ENCODE results near the gene PSMG4. TPM values are rescaled to one million over a fixed set of nuclear protein-coding genes. Genes with fewer than 3 reads are reported as not detected.

The PSMG4 gene
- total RNA-seq, 1 experiment from 2014 or later: 27.0 TPM

- in situ Hi-C loops (cut with HindIII; ENCODE audit: low pct_unique_long_range_greater_than_20kb, low sequenced_read_pairs) (no loop called here), intact Hi-C loops (cut with micrococcal nuclease; ENCODE audit: unreplicated experiment) (no loop called here)
- no peak for TF ChIP-seq CTCF (IDR thresholded peaks at IDR 0.05)
- no peak for TF ChIP-seq POLR2AphosphoS5 (IDR thresholded peaks at IDR 0.05; ENCODE audit: low read depth, low read length)
- no peak for TF ChIP-seq SIN3A (IDR thresholded peaks at IDR 0.05; ENCODE audit: borderline replicate concordance, insufficient read depth, low read depth, low read length)
- no peak for TF ChIP-seq TCF7L2 (IDR thresholded peaks at IDR 0.05; ENCODE audit: low read depth, low read length)
- TF ChIP-seq, protein P1, sequence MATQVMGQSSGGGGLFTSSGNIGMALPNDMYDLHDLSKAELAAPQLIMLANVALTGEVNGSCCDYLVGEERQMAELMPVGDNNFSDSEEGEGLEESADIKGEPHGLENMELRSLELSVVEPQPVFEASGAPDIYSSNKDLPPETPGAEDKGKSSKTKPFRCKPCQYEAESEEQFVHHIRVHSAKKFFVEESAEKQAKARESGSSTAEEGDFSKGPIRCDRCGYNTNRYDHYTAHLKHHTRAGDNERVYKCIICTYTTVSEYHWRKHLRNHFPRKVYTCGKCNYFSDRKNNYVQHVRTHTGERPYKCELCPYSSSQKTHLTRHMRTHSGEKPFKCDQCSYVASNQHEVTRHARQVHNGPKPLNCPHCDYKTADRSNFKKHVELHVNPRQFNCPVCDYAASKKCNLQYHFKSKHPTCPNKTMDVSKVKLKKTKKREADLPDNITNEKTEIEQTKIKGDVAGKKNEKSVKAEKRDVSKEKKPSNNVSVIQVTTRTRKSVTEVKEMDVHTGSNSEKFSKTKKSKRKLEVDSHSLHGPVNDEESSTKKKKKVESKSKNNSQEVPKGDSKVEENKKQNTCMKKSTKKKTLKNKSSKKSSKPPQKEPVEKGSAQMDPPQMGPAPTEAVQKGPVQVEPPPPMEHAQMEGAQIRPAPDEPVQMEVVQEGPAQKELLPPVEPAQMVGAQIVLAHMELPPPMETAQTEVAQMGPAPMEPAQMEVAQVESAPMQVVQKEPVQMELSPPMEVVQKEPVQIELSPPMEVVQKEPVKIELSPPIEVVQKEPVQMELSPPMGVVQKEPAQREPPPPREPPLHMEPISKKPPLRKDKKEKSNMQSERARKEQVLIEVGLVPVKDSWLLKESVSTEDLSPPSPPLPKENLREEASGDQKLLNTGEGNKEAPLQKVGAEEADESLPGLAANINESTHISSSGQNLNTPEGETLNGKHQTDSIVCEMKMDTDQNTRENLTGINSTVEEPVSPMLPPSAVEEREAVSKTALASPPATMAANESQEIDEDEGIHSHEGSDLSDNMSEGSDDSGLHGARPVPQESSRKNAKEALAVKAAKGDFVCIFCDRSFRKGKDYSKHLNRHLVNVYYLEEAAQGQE (IDR thresholded peaks at IDR 0.05; ENCODE audit: insufficient read depth in 1 of 2, low read depth in 2 of 2, low read length in 1 of 2): no peak
- Histone ChIP-seq H3K36me3 (ENCODE audit: control insufficient read depth, insufficient read depth, low read length) (no peaks in the 10 kb centered on the region), H3K9me3 (ENCODE audit: control insufficient read depth, insufficient read depth, low read depth, low read length) (no peaks in the 10 kb centered on the region), H3K4me3 (ENCODE audit: low read depth in 2 of 2, low read length in 2 of 2) (no peak overlapping the region), H3K27me3 (ENCODE audit: control insufficient read depth, insufficient read depth, low read length) (no peaks in the 10 kb centered on the region), H3K4me1 (ENCODE audit: control insufficient read depth, insufficient read depth, low read length) (no peaks in the 10 kb centered on the region), H3K27ac (ENCODE audit: low read length) (no peak overlapping the region)
- BruUV-seq (replicated peaks): no TSS peak
- ATAC-seq: no peak
- CTCF ChIA-PET: no interaction called here
- DNase-seq (ENCODE audit: low read depth, low spot score): no peak
- POLR2A ChIA-PET: no interaction called here
These were observed 24.5 kb downstream of the PSMG4 start for GRCh38 chr6:3283241-3283640.

DNA sequence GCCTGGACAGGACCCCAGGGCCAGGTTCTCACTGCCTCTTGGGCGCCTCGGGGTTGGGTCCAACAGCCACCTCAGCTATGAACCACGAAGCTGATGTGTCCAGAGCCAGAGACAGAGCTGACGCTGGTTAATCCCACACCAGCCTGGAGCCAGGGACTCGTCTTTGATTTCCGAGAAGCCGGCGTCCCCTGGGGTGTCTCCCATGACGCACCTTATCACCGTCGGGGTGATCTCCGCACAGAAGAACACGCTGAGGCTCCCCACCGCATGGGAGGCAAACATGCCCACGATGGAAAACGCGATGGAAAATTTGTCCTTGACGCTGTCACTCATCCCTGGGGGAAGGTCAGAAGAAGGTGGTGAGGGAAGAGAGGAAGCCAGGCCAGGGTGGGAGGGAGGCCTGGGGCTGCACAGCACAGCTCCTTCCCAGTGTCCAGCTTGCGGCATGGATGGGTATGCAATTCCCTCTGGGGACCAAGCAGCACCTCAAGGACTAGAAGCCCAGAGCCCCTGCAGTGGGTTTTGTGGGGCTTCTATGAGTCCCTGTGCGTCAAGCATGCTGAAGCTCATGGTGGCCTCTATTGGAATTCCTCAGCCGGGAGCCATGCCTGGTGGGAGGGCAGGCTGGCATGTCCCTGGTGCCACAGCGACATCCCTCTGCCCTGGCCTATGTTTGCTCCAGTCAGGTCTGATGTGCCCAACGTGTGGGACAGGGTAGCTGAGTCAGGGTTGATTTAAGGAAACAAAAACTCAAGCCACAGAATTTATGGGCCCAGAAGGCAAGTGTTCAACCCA, 25.1 kb downstream of the PSMG4 start:
- DNase-seq (ENCODE audit: low read depth, low spot score) (no peak), ATAC-seq (no peak)
- H3K36me3 ChIP-seq (ENCODE audit: control insufficient read depth, insufficient read depth, low read length): no peaks in the 10 kb centered on the region
- no peaks in the 10 kb centered on the region for H3K4me1 ChIP-seq (ENCODE audit: control insufficient read depth, insufficient read depth, low read length)
- ChIA-PET POLR2A (no interaction called here), CTCF (no interaction called here)
- in situ Hi-C loops (cut with HindIII; ENCODE audit: low pct_unique_long_range_greater_than_20kb, low sequenced_read_pairs) (no loop called here), intact Hi-C loops (cut with micrococcal nuclease; ENCODE audit: unreplicated experiment) (no loop called here)
- BruUV-seq (replicated peaks): no TSS peak
- no peak overlapping the region for H3K27ac ChIP-seq (ENCODE audit: low read length)
- H3K27me3 ChIP-seq (ENCODE audit: control insufficient read depth, insufficient read depth, low read length): no peaks in the 10 kb centered on the region
- H3K9me3 ChIP-seq (ENCODE audit: control insufficient read depth, insufficient read depth, low read depth, low read length): no peaks in the 10 kb centered on the region
- TF ChIP-seq TCF7L2 (IDR thresholded peaks at IDR 0.05; ENCODE audit: low read depth, low read length) (no peak), SIN3A (IDR thresholded peaks at IDR 0.05; ENCODE audit: borderline replicate concordance, insufficient read depth, low read depth, low read length) (no peak), CTCF (IDR thresholded peaks at IDR 0.05) (no peak), POLR2AphosphoS5 (IDR thresholded peaks at IDR 0.05; ENCODE audit: low read depth, low read length) (no peak)
- TF ChIP-seq, protein P1 (IDR thresholded peaks at IDR 0.05; ENCODE audit: insufficient read depth in 1 of 2, low read depth in 2 of 2, low read length in 1 of 2): no peak
- H3K4me3 ChIP-seq (ENCODE audit: low read depth in 2 of 2, low read length in 2 of 2): no peak overlapping the region
